ENCODE measurements around the gene ZMAT5.

GRCh38 chr22:29710193-29710592, 56.6 kb downstream of the ZMAT5 start:
- TF ChIP-seq POLR2AphosphoS5 (IDR thresholded peaks at IDR 0.05; ENCODE audit: borderline replicate concordance, low read depth, low read length) (no peak), FOXP2 (optimal IDR thresholded peaks at IDR 0.05; ENCODE audit: control extremely low read depth, extremely low read length, insufficient read depth) (no peak)
